GM12892 (cell line): ENCODE results near the gene CADM1.

Source experiments
- POLR2A ChIP-seq: IDR thresholded peaks from 2 replicates; pipeline ENCODE4 v1.6.1; 2011; ENCODE audit warnings: low read depth, low read length, control low read depth
- POLR2AphosphoS5 ChIP-seq: IDR thresholded peaks from 2 replicates; pipeline ENCODE4 v1.6.1; 2011; ENCODE audit warnings: low read depth, low read length, control low read depth
- TAF1 ChIP-seq: IDR thresholded peaks from 2 replicates; pipeline ENCODE4 v1.6.1; 2011; ENCODE audit warnings: low read depth, mild to moderate bottlenecking, control low read depth, low read length, borderline replicate concordance

- no peak for TF ChIP-seq POLR2A
- TF ChIP-seq POLR2AphosphoS5: no peak
- no peak for TF ChIP-seq TAF1
Measured at GRCh38 chr11:115144014-115144413, 360.2 kb downstream of the CADM1 start.
